HPDE6-E6E7 (cell line): ENCODE measurements around the gene PVRIG.
"Not testable (repeated sequence)": the region's sequence is repeated elsewhere in the genome, so short reads cannot be mapped to it uniquely, and the experiment has no call there.

Experiments
- DNase-seq: peaks from one replicate; pipeline ENCODE4 v3.0.0; 2011; ENCODE audit warnings: missing footprints; ENCODE audit errors: extremely low spot score

The PVRIG gene

GRCh38 chr7:100234660-100235317 is 15.0 kb downstream of the PVRIG start:
- not testable (repeated sequence) for DNase-seq

DNA sequence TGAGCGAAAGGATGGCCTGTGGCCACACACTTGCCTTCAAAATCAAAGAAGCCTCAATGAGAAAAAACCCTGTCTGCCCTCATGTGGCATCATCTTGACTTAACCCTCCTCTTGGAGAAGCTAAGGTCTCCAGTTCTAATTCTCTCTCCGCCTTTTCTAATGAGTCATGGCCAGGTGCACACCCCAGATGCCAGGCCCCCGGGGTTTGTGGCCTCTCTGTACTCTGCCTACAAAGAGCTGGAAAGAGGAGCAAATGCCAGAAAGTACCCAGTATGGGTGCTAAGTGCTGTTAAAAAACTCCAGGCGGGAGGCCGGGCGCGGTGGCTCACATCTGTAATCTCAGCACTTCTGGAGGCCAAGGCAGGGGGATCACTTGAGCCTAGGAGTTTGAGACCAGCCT is 20.2 kb downstream of the PVRIG start:
- not testable (repeated sequence) for DNase-seq

- not testable (repeated sequence) for DNase-seq
These were observed 23.6 kb downstream of the PVRIG start for GRCh38 chr7:100243385-100243784.

DNA sequence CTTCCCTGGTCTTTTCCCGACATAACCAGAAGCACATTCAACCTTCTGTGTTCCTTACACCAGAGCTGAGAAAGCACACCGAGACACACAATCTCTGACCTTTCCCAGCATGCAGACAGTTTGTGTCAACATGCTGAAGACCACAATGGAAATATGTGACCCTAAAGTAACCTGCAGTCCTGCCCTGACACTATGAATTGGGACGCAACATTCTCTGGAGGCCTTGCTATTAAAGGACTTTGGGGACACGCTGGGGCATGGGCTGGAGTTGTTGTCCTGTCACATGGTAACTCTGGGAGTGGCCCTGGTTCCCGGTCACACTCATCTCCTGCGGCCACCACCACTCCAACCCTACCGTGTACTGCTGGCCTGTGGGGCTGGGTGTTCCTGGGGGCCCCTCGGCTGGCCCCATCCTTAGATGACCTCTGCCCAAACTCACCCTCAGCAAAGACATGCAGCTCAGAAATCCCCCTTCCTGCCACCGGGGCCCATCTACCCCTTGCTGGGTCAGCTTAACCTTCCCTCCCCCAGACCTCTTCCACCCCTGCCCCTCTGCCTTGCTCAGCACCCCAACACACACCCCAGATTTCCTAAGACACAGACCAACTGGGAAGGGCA is 25.3 kb downstream of the PVRIG start:
- DNase-seq = not testable (repeated sequence)

DNA sequence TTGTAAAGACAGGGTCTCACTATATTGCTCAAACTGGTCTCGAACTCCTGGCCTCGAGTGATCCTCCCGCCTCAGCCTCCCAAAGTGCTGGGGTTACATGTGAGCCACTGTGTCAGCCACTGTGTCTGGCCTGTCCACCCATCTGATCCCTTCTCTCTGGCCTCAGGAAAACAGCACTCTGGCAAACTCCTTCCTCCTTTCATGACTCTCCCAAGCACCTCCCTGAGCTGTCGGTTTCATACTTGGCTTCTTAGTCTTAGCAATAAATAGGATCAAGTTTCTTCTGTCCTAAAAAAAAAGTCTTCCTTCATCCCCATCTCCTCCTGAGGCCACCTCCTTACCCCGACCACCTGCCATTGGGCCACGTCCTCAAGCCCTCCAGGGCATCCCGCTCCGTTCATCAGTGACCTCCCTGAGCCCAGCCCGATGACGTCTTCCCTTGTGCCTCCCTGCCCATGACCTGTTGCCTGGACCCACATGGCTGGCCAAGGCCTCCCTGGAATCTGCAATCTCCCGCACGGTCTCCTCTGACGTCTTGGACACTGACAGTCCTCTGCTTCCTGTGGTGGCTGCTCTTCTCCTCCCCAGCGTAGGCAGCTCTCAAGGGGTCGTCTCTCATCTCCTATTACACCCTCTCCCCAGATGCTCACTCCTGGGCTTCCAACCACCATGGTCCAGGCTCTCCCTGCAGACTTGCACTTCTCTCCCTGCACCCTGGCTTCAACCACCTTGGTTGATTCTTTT is 26.5 kb downstream of the PVRIG start:
- DNase-seq = not testable (repeated sequence)

GRCh38 chr7:100246865-100247137 is 27.1 kb downstream of the PVRIG start:
- DNase-seq = not testable (repeated sequence)

- peak; percentile 98 for DNase-seq
These were observed 27.5 kb downstream of the PVRIG start for GRCh38 chr7:100247152-100247757.

- no peak for DNase-seq
These were observed 28.7 kb downstream of the PVRIG start for GRCh38 chr7:100248483-100248882.

DNA sequence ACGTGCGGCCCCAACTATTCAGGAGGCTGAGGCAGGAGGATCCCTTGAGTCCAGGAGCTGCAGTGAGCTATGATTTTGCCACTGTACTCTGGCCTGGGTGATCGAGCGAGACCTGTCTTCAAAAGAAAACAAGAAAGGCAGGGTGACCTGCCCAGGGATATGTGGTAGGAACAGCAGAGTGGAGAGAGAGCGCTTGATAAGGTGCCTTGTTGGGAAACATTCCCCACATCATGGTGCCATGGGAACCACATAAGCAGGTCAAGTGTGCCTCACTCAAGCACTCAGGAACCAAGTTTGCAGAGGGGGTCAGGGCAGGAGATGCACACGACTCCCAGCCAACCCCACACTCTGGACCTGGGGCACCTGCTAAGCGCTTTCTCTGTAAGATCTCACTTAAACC is 37.3 kb downstream of the PVRIG start:
- DNase-seq = no peak

- not testable (repeated sequence) for DNase-seq
These were observed 40.2 kb downstream of the PVRIG start for GRCh38 chr7:100259984-100260383.

GRCh38 chr7:100262896-100263295 is 43.1 kb downstream of the PVRIG start:
- DNase-seq = not testable (repeated sequence)

DNA sequence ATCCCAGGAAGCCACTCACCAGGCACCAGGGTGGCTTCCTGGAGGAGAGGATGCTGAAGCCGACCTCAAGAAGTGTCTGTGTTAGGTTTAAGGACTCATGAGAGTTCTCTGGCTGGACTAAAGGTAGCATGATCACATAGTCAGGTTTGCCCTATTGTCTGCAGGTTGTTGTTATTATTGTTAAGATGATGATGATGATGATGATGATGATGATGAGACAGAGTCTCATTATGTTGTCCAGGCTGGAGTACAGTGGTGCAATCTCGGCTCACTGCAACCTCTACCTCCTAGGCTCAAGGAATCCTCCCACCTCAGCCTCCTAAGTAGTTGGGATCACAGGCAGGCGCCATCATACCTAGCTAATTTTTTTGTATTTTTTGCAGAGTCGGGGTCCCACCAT is 44.5 kb downstream of the PVRIG start:
- not testable (repeated sequence) for DNase-seq

GRCh38 chr7:100264669-100265165 is 45.0 kb downstream of the PVRIG start:
- not testable (repeated sequence) for DNase-seq

DNA sequence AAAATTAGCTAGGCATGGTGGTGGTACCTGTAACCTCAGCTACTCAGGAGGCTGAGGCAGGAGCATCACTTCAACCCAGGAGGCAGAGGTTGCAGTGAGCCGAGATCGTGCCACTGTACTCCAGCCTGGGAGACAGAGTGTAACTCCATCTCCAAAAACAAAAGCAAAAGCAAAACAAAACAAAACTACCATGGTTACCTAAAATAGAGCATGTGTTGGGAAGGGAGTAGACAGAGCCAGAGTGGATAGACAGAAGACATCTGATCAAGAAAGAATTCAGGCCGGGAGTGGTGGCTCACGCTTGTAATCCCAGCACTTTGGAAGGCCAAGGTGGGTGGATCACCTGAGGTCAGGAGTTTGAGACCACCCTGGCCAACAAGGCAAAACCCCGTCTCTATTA is 46.1 kb downstream of the PVRIG start:
- not testable (repeated sequence) for DNase-seq

DNA sequence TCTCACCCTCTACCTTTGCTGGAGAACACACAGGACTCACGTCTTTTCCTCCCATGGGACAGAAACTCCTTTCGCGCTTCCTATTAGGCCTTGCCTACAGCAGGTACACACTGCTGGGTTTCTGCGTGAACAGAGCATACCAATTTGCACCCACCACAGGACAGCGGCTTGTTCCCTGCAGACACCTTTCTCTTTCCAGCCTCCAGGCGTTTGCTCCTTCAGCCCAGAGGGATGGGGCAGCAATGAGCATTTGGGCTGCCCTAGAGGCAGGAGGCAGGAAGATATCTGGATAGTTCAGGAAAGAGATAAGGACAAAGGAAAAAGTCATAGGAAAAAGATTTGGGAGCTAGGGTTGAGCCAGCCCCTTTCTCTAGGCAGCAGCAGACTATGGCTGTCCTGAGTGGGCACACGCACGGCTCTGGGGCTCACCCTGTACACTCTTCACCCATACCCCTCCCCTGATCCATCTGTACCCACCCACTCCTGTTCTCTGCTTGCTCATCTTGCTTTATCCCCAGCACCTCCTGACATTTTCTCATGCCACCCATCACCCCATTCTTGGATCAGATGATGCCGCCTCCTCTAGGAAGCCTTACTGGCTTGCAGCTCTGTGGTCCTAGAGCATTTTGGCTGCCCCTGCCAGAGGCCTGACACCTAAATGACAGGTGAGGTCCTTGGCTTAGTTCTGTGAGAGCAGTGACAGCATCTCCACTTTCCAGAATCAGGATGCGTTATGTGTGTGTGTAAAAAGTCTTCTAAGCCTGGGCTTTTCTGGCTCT is 47.0 kb downstream of the PVRIG start:
- no peak for DNase-seq

DNA sequence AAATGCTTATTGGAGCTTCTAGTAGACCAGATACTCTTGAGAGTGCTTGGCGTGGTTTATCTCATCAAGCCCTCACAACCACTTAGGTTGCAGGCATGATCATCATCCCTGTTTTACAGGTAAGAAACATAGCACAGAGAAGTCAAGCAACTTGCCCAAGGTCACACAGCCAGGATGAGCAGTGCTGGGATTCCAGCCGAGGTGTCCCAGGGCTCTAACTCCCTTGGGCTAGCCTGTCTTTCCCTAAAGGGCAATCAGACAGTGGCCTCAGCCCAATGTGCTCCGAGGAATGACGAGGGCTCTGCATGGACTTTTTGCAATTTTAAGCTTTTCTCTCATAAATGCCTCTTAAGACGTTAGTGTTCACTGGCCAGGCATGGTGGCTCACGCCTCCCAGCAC is 47.9 kb downstream of the PVRIG start:
- no peak for DNase-seq

DNA sequence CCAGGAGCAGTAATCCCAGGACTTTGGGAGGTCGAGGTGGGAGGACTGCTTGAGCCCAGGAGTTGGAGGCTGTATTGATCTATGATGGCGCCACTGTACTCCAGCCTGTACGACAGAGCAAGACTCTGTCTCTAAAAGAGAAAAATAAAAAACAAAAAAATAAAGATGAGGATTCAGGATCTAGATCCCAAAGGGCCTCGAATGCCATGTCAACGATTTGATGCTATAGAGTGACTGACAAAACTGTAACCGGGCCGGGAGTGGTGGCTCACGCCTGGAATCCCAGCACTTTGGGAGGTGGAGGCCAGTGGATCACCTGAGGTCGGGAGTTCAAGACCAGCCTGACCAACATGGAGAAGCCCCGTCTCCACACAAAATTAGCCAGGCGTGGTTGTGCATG is 49.1 kb downstream of the PVRIG start:
- DNase-seq = not testable (repeated sequence)

DNA sequence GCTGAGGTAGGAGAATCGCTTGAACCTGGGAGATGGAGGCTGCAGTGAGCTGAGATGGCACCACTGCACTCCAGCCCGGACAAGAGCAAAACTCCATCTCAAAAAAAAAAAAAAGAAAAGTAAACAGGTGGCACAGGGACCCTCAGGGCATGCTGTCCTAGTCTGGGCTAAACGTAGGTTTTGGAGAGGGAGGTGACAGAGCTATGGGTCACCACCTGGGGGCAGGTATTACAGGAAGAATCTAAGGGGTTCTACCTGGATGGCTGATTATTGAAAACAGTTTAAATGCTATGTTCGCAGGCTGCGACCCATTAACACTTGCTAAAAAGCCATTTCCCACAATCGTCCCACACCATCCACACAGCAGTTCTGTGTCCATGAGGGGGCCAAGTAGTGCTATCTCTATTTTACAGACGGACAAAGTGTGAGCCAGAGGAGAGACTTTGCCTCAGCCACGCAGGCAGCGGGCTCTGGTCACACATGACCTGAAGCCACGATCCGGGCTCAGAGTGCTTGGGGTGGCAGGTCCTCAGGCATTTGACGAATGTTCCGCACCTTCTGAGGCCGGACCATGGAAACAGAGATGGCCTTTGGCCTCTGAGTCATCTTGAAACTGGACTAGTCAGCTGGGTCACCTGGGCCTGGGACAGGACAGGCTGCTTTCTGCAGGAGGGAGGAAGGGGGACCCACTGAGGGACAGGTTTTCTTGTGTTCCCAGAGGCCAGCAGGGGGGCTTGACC is 49.7 kb downstream of the PVRIG start:
- DNase-seq = not testable (repeated sequence)

DNA sequence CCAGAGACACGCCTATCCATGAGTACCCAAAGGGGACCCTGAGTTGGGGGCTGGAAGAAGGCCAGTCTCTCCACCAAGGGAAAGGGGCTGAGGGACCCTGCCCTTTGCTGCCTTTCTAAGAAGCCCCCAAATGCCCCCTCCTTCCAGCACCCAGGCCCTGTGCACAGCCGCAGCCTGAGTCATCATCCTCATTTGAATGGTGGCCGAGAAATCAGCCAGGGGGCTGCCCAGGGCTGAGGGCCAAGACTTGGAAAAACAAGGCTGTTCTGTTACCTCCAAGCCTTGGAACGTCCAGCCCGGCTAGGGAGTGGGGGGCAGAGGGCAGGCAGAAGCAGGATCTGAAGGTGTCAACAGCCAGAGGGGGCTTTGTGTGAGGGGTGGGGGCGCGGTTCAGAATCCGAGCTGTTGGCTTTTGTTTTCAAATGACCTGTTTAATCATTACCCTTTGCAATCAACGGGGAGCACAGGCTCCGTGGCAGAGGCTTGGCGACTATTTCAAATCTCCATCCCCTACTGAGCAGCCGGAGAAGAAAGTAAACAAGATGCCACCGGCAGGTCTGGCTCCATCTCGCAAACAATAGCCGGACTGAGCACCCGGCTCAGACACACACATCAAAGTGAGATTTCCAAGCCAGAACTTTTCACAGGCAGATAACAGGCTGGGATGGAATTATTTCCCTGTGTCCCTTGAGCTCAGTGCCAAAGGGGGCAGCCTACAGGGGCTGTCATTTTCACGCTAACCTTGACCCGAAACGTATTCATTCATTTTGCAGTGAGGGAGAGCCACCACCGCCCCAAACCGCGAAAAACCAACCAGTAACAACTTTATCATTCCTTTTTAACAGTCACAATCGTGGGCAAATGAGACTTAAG is 50.5 kb downstream of the PVRIG start:
- not testable (repeated sequence) for DNase-seq
